ENCODE data around the gene RGS2.

The RGS2 gene

GRCh38 chr1:192808518-192809306, at the start of gene RGS2:
Gene RGS2, plus strand, starts transcription at chr1:192809039. Its CDS starts 33 bp downstream, at chr1:192809072.
- FAIRE-seq (peak; percentile 88), DNase-seq (ENCODE audit: extremely low spot score, insufficient read length, low read depth) (peak; percentile 83)

GRCh38 chr1:192759104-192759503, 49.7 kb upstream of the RGS2 start:
- FAIRE-seq, result no peak
- DNase-seq (ENCODE audit: extremely low spot score, insufficient read length, low read depth), result no peak

GRCh38 chr1:192762265-192762664, 46.6 kb upstream of the RGS2 start:
- FAIRE-seq, result no peak
- no peak for DNase-seq (ENCODE audit: extremely low spot score, insufficient read length, low read depth)

GRCh38 chr1:192763243-192763642, 45.6 kb upstream of the RGS2 start:
- no peak for DNase-seq (ENCODE audit: extremely low spot score, insufficient read length, low read depth)
- no peak for FAIRE-seq

GRCh38 chr1:192763756-192764155, 45.1 kb upstream of the RGS2 start:
- no peak for FAIRE-seq
- DNase-seq (ENCODE audit: extremely low spot score, insufficient read length, low read depth), result no peak

- FAIRE-seq, result no peak
Observed at GRCh38 chr1:192764675-192765074, 44.2 kb upstream of the RGS2 start.

GRCh38 chr1:192766009-192766625, 42.7 kb upstream of the RGS2 start:
- FAIRE-seq (no peak), DNase-seq (ENCODE audit: extremely low spot score, insufficient read length, low read depth) (no peak)

More at GRCh38 chr1:192764675-192765074, 44.2 kb upstream of the RGS2 start:
- no peak for DNase-seq (ENCODE audit: extremely low spot score, insufficient read length, low read depth)

- FAIRE-seq (no peak), DNase-seq (ENCODE audit: extremely low spot score, insufficient read length, low read depth) (no peak)
Observed at GRCh38 chr1:192766876-192767275, 42.0 kb upstream of the RGS2 start.

GRCh38 chr1:192767798-192768197, 41.0 kb upstream of the RGS2 start:
- DNase-seq (ENCODE audit: extremely low spot score, insufficient read length, low read depth) (no peak), FAIRE-seq (no peak)

GRCh38 chr1:192768463-192768862, 40.4 kb upstream of the RGS2 start:
- DNase-seq (ENCODE audit: extremely low spot score, insufficient read length, low read depth) (no peak), FAIRE-seq (no peak)

- no peak for DNase-seq (ENCODE audit: extremely low spot score, insufficient read length, low read depth)
Observed at GRCh38 chr1:192771341-192771740, 37.5 kb upstream of the RGS2 start.

GRCh38 chr1:192775631-192776030, 33.2 kb upstream of the RGS2 start:
- no peak for FAIRE-seq
- no peak for DNase-seq (ENCODE audit: extremely low spot score, insufficient read length, low read depth)

More at GRCh38 chr1:192771341-192771740, 37.5 kb upstream of the RGS2 start:
- FAIRE-seq, result no peak

- DNase-seq (ENCODE audit: extremely low spot score, insufficient read length, low read depth) (no peak), FAIRE-seq (no peak)
Observed at GRCh38 chr1:192776206-192776605, 32.6 kb upstream of the RGS2 start.

- no peak for DNase-seq (ENCODE audit: extremely low spot score, insufficient read length, low read depth)
- no peak for FAIRE-seq
Observed at GRCh38 chr1:192776998-192777397, 31.8 kb upstream of the RGS2 start.

- DNase-seq (ENCODE audit: extremely low spot score, insufficient read length, low read depth) (no peak), FAIRE-seq (no peak)
Observed at GRCh38 chr1:192783791-192784190, 25.0 kb upstream of the RGS2 start.

GRCh38 chr1:192784397-192784796, 24.4 kb upstream of the RGS2 start:
- no peak for DNase-seq (ENCODE audit: extremely low spot score, insufficient read length, low read depth)
- FAIRE-seq, result no peak

GRCh38 chr1:192786576-192786975, 22.3 kb upstream of the RGS2 start:
- FAIRE-seq, result no peak
- DNase-seq (ENCODE audit: extremely low spot score, insufficient read length, low read depth), result no peak

GRCh38 chr1:192787914-192788585, 20.8 kb upstream of the RGS2 start:
- FAIRE-seq (no peak), DNase-seq (ENCODE audit: extremely low spot score, insufficient read length, low read depth) (no peak)

- no peak for FAIRE-seq
- DNase-seq (ENCODE audit: extremely low spot score, insufficient read length, low read depth), result no peak
Observed at GRCh38 chr1:192789871-192790270, 19.0 kb upstream of the RGS2 start.

GRCh38 chr1:192792628-192793027, 16.2 kb upstream of the RGS2 start:
- no peak for FAIRE-seq
- no peak for DNase-seq (ENCODE audit: extremely low spot score, insufficient read length, low read depth)
